HG03354 (cell line): Measurements from ENCODE around the gene GRPEL2.
"Not testable (repeated sequence)": the region's sequence is repeated elsewhere in the genome, so short reads cannot be mapped to it uniquely, and the experiment has no call there.

ENCODE experiments used
- ATAC-seq: cut with Tn5 transposase; IDR thresholded peaks from one replicate; pipeline ENCODE4 v1.9.1; 2021; ENCODE audit warnings: mild to moderate bottlenecking; ENCODE audit not compliant: unreplicated experiment, poor library complexity, severe bottlenecking

Gene GRPEL2

DNA sequence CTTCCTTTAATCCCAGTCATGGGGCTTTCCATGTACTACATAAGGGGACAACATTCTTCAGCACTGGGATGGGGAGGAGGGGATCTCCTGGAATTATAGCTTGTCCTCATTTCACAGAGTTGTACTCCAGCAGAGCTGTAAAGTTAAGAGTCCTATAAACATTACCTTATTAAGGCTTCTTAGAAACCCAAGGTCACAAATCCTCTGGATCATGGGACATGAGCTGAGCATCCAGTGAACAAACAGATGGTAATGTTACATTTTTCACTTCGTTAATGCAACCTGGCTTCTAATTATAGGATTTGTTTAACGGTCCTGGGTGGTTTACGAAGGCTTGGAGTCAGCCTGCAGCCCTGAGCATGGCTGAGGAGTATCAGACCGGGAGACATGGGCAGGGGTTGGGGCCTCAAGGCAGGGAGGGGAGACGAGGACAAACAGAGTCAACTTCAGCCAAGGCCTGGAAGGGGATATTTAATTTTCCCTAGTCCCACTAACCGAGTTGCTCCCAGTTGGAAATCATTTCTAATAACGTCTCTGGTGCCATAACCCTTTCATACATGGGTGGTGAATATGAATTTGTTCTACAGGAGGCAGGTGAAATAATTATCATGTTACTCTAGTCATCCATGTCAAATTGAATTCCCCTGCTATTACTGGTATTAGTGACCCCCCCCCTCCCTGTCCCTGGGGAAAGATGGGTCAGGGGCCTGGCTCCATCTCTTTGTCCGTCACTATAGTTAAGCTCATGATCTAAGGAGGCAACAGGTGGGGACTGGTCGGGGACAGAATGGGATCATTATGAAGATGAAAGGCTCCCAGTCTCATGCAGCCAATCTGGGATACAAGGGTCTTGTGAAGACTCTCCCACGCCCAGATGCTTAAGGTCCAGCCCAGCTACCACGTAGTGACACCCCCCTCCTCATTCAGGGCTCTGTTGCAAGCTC is 44.5 kb downstream of the GRPEL2 start:
- ATAC-seq = no peak

GRCh38 chr5:149391076-149391475 is 45.8 kb downstream of the GRPEL2 start:
- not testable (repeated sequence) for ATAC-seq

DNA sequence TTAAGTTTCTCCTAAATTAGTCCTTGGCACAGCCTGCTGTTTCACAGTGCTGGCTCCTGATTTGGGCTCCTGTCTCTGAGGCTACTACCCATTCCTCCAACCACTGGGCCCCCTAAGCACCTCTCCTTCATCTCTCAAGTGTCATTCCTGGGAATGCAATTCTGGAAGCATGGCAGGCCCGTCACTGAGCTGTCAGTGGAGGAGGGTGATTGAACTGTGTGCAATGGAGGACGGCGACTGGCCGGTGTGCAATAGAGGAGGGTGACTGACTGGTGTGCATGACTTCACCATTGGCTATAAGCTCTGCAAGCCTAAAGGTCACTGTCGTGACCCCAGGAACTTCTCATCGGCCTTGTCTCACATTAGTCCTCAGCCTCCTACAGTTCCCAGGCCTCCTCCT is 46.2 kb downstream of the GRPEL2 start:
- no peak for ATAC-seq

GRCh38 chr5:149392718-149393117 is 47.4 kb downstream of the GRPEL2 start:
- ATAC-seq = no peak

- ATAC-seq = not testable (repeated sequence)
Measured at GRCh38 chr5:149394996-149395395, 49.7 kb downstream of the GRPEL2 start.

- no peak for ATAC-seq
Measured at GRCh38 chr5:149397530-149397929, 52.2 kb downstream of the GRPEL2 start.

- not testable (repeated sequence) for ATAC-seq
Measured at GRCh38 chr5:149398747-149399266, 53.5 kb downstream of the GRPEL2 start.

DNA sequence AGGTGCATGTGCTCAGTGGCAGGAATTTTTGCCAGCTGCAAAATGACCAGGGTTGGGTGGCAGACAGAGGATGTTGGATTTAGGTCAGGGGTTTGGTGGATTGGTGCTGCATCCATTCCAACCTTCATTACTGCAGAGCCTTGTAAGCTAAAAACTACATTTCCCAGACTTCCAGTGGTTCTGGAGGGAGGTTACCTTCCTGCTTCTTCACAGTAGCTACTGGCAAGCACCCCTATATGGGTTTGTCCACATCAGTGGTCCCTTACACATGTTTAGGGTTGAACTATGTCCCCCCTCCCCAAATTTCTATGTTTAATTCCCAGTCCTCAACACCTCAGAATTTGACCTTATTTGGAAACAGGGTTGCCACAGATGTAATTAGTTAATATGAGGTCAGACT is 54.5 kb downstream of the GRPEL2 start:
- ATAC-seq = no peak

DNA sequence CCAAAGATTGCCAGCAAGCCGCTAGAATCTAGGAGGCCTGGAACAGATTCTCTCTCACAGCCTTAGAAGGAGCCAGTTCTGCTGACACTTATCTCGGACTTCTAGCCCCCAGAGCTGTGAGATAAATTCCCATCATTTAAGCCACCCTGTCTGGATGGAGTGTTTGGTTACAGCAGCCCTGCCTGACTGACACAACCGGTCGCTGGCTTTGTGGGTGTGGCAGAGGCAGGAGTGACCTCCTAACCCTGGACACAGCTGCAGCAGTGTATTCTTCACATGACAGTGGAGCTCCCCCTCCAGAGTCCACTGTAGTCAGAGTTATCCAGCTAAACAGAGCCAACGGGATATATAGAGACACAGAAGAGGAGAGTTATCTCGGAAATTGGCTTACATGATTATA is 55.0 kb downstream of the GRPEL2 start:
- ATAC-seq = no peak

- no peak for ATAC-seq
Measured at GRCh38 chr5:149401051-149401450, 55.8 kb downstream of the GRPEL2 start.

- no peak for ATAC-seq
Measured at GRCh38 chr5:149402291-149402690, 57.0 kb downstream of the GRPEL2 start.
